ENCODE results near the gene NDUFB7. TPM values are rescaled to one million over a fixed set of nuclear protein-coding genes. Genes with fewer than 3 reads are reported as not detected.
"Not testable (repeated sequence)": the region's sequence is repeated elsewhere in the genome, so short reads cannot be mapped to it uniquely, and the experiment has no call there.

The NDUFB7 gene
- total and polyA plus RNA-seq, 2 of the 8 experiments (the other 6 are each of a cell fraction or from before 2014, with no cell fraction given) = 151 to 740 TPM

DNA sequence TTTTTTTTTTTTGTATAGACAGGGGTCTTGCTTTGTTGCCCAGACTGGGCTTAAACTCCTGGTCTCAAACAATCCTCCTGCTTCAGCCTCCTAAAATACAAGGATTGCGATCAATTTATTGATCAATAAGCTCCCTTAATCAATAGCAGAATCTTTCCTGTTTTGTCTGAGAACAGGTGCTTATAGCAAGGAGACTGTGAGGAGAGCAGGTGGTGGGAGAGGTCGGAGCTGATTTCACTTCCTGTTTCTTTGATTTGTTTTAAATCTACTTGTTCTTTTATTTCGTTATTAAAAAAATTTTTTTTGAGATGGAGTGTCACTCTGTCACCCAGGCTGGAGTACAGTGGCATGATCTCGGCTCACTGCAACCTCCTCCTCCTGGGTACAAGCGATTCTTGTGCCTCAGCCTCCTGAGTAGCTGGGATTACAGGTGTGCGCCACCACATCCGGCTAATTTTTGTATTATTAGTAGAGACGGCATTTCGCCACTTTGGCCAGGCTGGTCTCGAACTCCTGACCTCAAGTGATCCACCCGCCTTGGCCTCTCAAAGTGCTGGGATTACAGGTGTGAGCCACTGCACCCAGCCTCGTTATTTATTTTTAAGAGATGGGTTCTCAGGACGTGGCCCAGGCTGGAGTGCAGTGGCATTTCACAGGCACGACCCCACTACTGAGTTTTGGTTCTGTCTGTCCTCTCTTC is 41.7 kb upstream of the NDUFB7 start:
- H3K9ac ChIP-seq (replicated peaks in 1 of 4; ENCODE audit: extremely low read depth in 1 of 4, low read depth in 3 of 4, low read length in 3 of 4); H3K18ac ChIP-seq (ENCODE audit: extremely low read depth, low read length); H3K36me3 ChIP-seq (ENCODE audit: control insufficient read depth in 2 of 4, insufficient read depth in 4 of 4, low read length in 3 of 4); H3K27me3 ChIP-seq (replicated peaks in 1 of 4; ENCODE audit: control insufficient read depth in 3 of 4, extremely low read depth in 1 of 4, insufficient read depth in 3 of 4, low read length in 3 of 4); H3K23me2 ChIP-seq (ENCODE audit: low read depth, low read length); H3K79me2 ChIP-seq (ENCODE audit: control insufficient read depth in 1 of 2, insufficient read depth in 2 of 2, low read length in 2 of 2); H2BK120ac ChIP-seq (replicated peaks; ENCODE audit: low read depth, low read length); H2BK15ac ChIP-seq (ENCODE audit: low read length); FAIRE-seq; H3K4me3 ChIP-seq (ENCODE audit: extremely low read depth in 1 of 4, insufficient read depth in 2 of 4, low read depth in 3 of 4, low read length in 4 of 4); H3K56ac ChIP-seq (replicated peaks; ENCODE audit: insufficient read length, low read depth, low read length); H2BK12ac ChIP-seq (ENCODE audit: low read depth, low read length); H3K23ac ChIP-seq (ENCODE audit: insufficient read length); H2BK20ac ChIP-seq (ENCODE audit: low read length); H3K4me2 ChIP-seq (ENCODE audit: insufficient read depth in 1 of 2, low read depth in 2 of 2, low read length in 2 of 2); H4K20me1 ChIP-seq (replicated peaks in 1 of 2; ENCODE audit: control insufficient read depth in 1 of 2, insufficient read depth in 2 of 2, low read length in 2 of 2); H2BK5ac ChIP-seq (ENCODE audit: low read depth, low read length); H2AFZ ChIP-seq (ENCODE audit: low read length); H4K8ac ChIP-seq (ENCODE audit: extremely low read depth, insufficient read depth, low read length); H3K14ac ChIP-seq (ENCODE audit: insufficient read length); H2AK5ac ChIP-seq (ENCODE audit: low read depth, low read length); H4K91ac ChIP-seq (replicated peaks; ENCODE audit: insufficient read length, low read length); POLR2A ChIA-PET (ENCODE audit: partially characterized antibody); H3K4ac ChIP-seq (replicated peaks; ENCODE audit: insufficient read length, low read depth, low read length); H4K5ac ChIP-seq (ENCODE audit: insufficient read length, low read depth, low read length); H3K27ac ChIP-seq (ENCODE audit: low read depth, low read length); H3K79me1 ChIP-seq (ENCODE audit: low read depth, low read length); DNase-seq (ENCODE audit: low read depth in 1 of 2, low spot score in 2 of 2); H3K4me1 ChIP-seq (replicated peaks in 1 of 4; ENCODE audit: control insufficient read depth in 3 of 4, insufficient read depth in 4 of 4, low read length in 3 of 4): not testable (repeated sequence)
- peaks cover 42 to 58% of the 10 kb centered on the region in 2 experiments for H3K9me3 ChIP-seq (ENCODE audit: insufficient read depth in 2 of 2, low read depth in 1 of 2, low read length in 1 of 2)
- WGBS, 2 experiments (ENCODE audit: extremely low coverage in 1 of 2, insufficient coverage in 1 of 2, insufficient read length in 1 of 2, insufficient replicate concordance in 2 of 2, low coverage in 1 of 2, low lambda C conversion rate in 2 of 2, missing lambda C conversion rate in 1 of 2) = 76% methylated on average over 14 of the region's 14 CpGs; no CpG with 5 or more reads in 1 of the 2 experiments
- CTCF ChIA-PET (ENCODE audit: partially characterized antibody) = interaction anchor here (1.6 kb wide), 1 partner anchor 69 kb away, joined by 3 read pairs; no protein-coding TSS in a partner anchor

Data from H1 (cell line).